Measurements from ENCODE around the gene MT4.

MT4 gene

DNA sequence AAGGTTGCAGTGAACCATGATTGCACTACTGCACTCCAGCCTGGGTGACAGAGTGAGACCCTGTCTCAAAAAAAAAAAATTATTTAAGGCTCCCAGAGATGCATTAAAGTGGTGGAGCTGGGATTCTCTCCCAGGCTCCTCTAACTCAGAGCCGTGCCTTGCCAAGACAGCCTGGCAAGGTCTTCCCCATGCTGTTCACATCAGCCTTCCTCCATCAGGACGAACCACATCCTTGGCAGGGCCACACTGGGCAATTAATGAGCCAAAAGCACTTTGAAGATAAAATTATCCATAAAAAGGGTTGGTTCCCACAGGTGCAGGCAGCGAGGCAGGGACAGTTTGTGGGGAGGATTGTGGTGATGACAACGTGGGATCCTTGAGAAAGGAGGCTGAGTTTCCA lies 25.2 kb upstream of the MT4 start:
- H3K4me1 ChIP-seq (ENCODE audit: control insufficient read depth, insufficient read depth, low read length): no peaks in the 10 kb centered on the region
- no peak overlapping the region for H3K27ac ChIP-seq (ENCODE audit: low read depth, low read length)
- H3K4me3 ChIP-seq (ENCODE audit: low read depth, low read length): no peak overlapping the region
- no peaks in the 10 kb centered on the region for H3K9me3 ChIP-seq (ENCODE audit: control insufficient read depth, insufficient read depth, low read length)
- no peaks in the 10 kb centered on the region for H3K36me3 ChIP-seq (ENCODE audit: control insufficient read depth, insufficient read depth, low read length)
- no peaks in the 10 kb centered on the region for H3K27me3 ChIP-seq (ENCODE audit: control insufficient read depth, insufficient read depth, low read length)
- no peak overlapping the region for H3K9ac ChIP-seq (ENCODE audit: low read depth, low read length)

DNA sequence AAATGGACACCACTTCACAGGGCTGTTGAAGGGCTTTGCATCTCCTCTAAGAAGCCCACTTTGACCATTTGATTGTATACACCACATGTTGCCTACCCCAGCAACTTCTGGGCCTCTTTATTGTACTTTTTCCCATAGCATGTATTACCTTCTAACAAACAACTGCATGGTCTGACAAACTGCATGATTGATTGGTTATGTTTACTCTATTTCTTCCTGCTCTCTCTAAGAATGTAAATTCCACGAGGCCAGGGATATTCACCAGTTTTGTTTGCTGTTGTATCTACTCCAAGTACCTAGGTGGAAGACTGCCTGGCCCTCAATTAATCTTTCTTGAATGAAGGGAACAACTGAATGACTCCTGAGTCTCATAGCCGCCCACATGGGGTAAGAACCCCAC lies 22.8 kb upstream of the MT4 start:
- no peak overlapping the region for H3K4me3 ChIP-seq (ENCODE audit: low read depth, low read length)
- no peaks in the 10 kb centered on the region for H3K9me3 ChIP-seq (ENCODE audit: control insufficient read depth, insufficient read depth, low read length)
- no peak overlapping the region for H3K27ac ChIP-seq (ENCODE audit: low read depth, low read length)

DNA sequence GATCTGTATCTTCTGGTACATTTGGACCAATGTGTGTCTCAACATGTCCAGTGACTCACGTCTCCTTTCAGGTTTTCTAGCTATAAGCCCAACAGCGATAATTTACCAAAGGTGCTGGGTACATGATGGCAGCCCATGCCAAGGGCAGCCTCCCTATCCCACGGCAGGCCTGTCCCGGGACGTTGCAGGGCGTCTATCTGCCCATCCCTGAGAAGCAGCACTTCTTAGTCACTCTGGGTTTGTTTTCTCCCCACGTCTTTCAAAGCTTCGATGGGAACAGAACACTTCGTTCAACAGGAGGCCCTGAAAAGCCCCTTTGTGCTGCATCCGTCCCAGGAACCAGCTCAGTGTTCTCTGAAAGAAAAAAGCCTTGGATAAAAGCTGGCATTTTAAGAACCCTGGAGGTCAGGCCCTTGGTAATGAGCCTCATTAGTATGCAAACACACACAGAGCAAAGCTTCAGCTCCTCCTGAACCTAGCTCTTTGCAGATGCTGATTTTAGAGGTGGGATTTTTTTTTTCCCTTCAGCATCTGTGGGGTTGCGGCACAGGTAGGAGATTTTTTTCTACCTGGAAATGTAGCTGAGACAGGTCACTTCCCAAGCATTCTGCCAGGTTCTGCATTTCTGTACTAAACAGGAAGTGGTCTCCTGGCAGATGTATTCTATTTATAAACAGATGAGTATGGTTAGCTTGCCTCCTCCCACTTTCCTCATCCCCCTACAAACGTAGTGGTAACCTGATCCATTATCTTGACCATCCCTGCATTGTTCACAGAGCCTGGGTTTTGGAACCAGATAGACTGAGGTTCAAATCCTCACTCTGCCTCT lies 17.5 kb upstream of the MT4 start:
- Histone ChIP-seq H3K9ac (ENCODE audit: low read depth, low read length) (peak overlapping the region; percentile 25), H3K4me1 (ENCODE audit: control insufficient read depth, insufficient read depth, low read length) (peaks cover 23% of the 10 kb centered on the region)

More for the DNA sequence above, 22.8 kb upstream of the MT4 start:
- Histone ChIP-seq H3K36me3 (ENCODE audit: control insufficient read depth, insufficient read depth, low read length) (no peaks in the 10 kb centered on the region), H3K4me1 (ENCODE audit: control insufficient read depth, insufficient read depth, low read length) (peaks cover 5% of the 10 kb centered on the region), H3K27me3 (ENCODE audit: control insufficient read depth, insufficient read depth, low read length) (no peaks in the 10 kb centered on the region), H3K9ac (ENCODE audit: low read depth, low read length) (no peak overlapping the region)

GRCh38 chr16:56547949-56548567 lies 16.8 kb upstream of the MT4 start:
- no peaks in the 10 kb centered on the region for H3K27me3 ChIP-seq (ENCODE audit: control insufficient read depth, insufficient read depth, low read length)
- peak overlapping the region; percentile 27; the same call in 1 of the 2 replicates for H3K4me3 ChIP-seq (ENCODE audit: low read depth, low read length)
- H3K36me3 ChIP-seq (ENCODE audit: control insufficient read depth, insufficient read depth, low read length): no peaks in the 10 kb centered on the region
- H3K4me1 ChIP-seq (ENCODE audit: control insufficient read depth, insufficient read depth, low read length): peaks cover 23% of the 10 kb centered on the region
- no peak overlapping the region for H3K9ac ChIP-seq (ENCODE audit: low read depth, low read length)
- peak overlapping the region; percentile 98 for H3K27ac ChIP-seq (ENCODE audit: low read depth, low read length)
- H3K9me3 ChIP-seq (ENCODE audit: control insufficient read depth, insufficient read depth, low read length): no peaks in the 10 kb centered on the region

More for the DNA sequence above, 17.5 kb upstream of the MT4 start:
- Histone ChIP-seq H3K4me3 (ENCODE audit: low read depth, low read length) (peak overlapping the region; percentile 27), H3K9me3 (ENCODE audit: control insufficient read depth, insufficient read depth, low read length) (no peaks in the 10 kb centered on the region), H3K27me3 (ENCODE audit: control insufficient read depth, insufficient read depth, low read length) (no peaks in the 10 kb centered on the region), H3K36me3 (ENCODE audit: control insufficient read depth, insufficient read depth, low read length) (no peaks in the 10 kb centered on the region), H3K27ac (ENCODE audit: low read depth, low read length) (peak overlapping the region; percentile 98)

- Histone ChIP-seq H3K9me3 (ENCODE audit: control insufficient read depth, insufficient read depth, low read length) (no peaks in the 10 kb centered on the region), H3K9ac (ENCODE audit: low read depth, low read length) (no peak overlapping the region), H3K27ac (ENCODE audit: low read depth, low read length) (no peak overlapping the region), H3K36me3 (ENCODE audit: control insufficient read depth, insufficient read depth, low read length) (no peaks in the 10 kb centered on the region), H3K27me3 (ENCODE audit: control insufficient read depth, insufficient read depth, low read length) (no peaks in the 10 kb centered on the region), H3K4me3 (ENCODE audit: low read depth, low read length) (no peak overlapping the region), H3K4me1 (ENCODE audit: control insufficient read depth, insufficient read depth, low read length) (peaks cover 23% of the 10 kb centered on the region)
These were observed 15.7 kb upstream of the MT4 start for GRCh38 chr16:56549161-56549560.

- no peak overlapping the region for H3K27ac ChIP-seq (ENCODE audit: low read depth, low read length)
- no peaks in the 10 kb centered on the region for H3K36me3 ChIP-seq (ENCODE audit: control insufficient read depth, insufficient read depth, low read length)
- H3K4me3 ChIP-seq (ENCODE audit: low read depth, low read length): no peak overlapping the region
- no peaks in the 10 kb centered on the region for H3K9me3 ChIP-seq (ENCODE audit: control insufficient read depth, insufficient read depth, low read length)
- peaks cover 23% of the 10 kb centered on the region for H3K4me1 ChIP-seq (ENCODE audit: control insufficient read depth, insufficient read depth, low read length)
- no peak overlapping the region for H3K9ac ChIP-seq (ENCODE audit: low read depth, low read length)
- no peaks in the 10 kb centered on the region for H3K27me3 ChIP-seq (ENCODE audit: control insufficient read depth, insufficient read depth, low read length)
These were observed 15.0 kb upstream of the MT4 start for GRCh38 chr16:56549744-56550385.

DNA sequence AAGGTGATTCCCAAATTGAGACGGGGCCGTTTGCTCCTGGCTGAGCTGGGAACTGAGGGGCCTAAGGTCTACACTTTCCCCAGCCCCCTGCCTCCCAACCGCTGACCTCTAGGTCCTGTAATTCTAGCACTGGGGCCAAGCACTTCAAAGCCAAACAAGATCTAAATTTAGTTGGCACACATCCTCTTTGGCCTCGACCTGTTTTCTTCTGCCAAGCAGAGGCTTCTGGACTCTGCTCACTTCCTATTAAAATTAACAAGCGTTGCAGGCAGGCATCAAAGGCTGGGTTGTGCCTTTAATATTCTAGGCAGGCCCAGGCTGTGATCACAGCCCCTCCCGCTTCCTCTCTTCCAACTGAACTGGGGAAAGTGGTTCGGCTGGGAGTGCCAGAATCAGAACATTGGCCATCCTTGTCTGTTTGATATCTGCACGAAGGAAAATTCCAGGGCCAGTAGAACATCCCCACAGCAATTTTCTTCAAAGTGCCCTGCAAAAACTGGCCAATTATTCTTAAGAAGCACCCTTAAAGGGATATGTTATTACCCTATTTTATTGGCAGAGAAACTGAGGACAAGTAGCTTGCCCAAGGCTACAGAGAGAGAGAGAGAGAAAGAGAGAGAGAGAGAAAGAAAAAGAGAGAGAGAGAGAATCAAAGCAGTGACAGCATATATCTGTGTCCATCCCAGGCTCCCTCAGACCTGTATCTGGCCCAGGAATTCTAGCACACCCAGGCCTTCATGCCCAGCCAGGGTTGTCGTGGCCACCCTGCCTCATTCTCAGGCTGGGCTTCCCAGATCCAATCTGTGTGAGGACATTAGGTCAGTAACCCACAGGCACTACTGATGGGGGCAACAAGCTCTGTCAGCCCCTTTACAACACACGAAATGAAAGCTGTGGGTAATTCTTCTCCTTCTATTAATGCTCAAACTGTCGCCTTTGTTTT lies 12.8 kb upstream of the MT4 start:
- Histone ChIP-seq H3K27me3 (ENCODE audit: control insufficient read depth, insufficient read depth, low read length) (no peaks in the 10 kb centered on the region), H3K27ac (ENCODE audit: low read depth, low read length) (no peak overlapping the region), H3K9ac (ENCODE audit: low read depth, low read length) (no peak overlapping the region), H3K4me1 (ENCODE audit: control insufficient read depth, insufficient read depth, low read length) (peaks cover 17% of the 10 kb centered on the region), H3K36me3 (ENCODE audit: control insufficient read depth, insufficient read depth, low read length) (no peaks in the 10 kb centered on the region), H3K9me3 (ENCODE audit: control insufficient read depth, insufficient read depth, low read length) (no peaks in the 10 kb centered on the region), H3K4me3 (ENCODE audit: low read depth, low read length) (no peak overlapping the region)

GRCh38 chr16:56554441-56554840 lies 10.4 kb upstream of the MT4 start:
- H3K27ac ChIP-seq (ENCODE audit: low read depth, low read length): no peak overlapping the region
- H3K27me3 ChIP-seq (ENCODE audit: control insufficient read depth, insufficient read depth, low read length): no peaks in the 10 kb centered on the region
- no peak overlapping the region for H3K9ac ChIP-seq (ENCODE audit: low read depth, low read length)
- H3K4me1 ChIP-seq (ENCODE audit: control insufficient read depth, insufficient read depth, low read length): no peaks in the 10 kb centered on the region
- H3K4me3 ChIP-seq (ENCODE audit: low read depth, low read length): no peak overlapping the region
- H3K9me3 ChIP-seq (ENCODE audit: control insufficient read depth, insufficient read depth, low read length): no peaks in the 10 kb centered on the region
- H3K36me3 ChIP-seq (ENCODE audit: control insufficient read depth, insufficient read depth, low read length): no peaks in the 10 kb centered on the region

DNA sequence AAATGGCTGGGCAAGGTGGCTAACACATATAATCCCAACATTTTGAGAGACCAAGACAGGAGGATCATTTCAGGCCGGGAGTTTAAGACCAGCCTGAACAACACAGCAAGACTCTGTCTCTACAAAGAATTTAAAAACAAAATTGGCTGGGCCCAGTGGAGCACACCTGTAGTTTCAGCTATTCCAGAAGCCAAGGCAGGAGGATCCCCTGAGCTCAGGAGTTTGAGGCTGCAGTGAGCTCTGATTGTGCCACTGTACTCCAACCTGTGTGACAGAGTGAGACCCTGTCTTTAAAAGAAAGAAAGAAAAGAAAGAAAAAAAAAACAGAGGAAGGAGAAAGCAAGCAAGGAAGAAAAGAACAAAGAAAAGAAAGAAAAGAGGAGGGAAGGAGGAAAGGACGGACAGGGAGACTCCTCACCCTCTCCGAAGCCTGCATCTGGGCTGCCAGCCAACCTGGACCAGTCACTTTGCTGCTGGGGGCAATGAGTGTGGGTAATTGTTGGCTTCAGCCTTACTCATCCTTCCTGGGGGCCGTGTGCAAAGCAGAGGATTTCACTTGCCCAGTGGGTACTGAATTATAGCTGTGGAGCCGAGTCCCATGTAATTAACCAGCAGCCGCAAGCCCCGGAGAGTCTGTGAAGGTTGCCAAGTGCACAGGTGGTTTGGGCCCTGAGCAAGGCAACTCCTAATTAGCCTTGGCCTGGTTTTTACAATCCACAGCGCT lies 6.7 kb upstream of the MT4 start:
- Histone ChIP-seq H3K9ac (ENCODE audit: low read depth, low read length) (no peak overlapping the region), H3K27ac (ENCODE audit: low read depth, low read length) (no peak overlapping the region), H3K27me3 (ENCODE audit: control insufficient read depth, insufficient read depth, low read length) (no peaks in the 10 kb centered on the region), H3K4me1 (ENCODE audit: control insufficient read depth, insufficient read depth, low read length) (no peaks in the 10 kb centered on the region), H3K4me3 (ENCODE audit: low read depth, low read length) (no peak overlapping the region), H3K9me3 (ENCODE audit: control insufficient read depth, insufficient read depth, low read length) (no peaks in the 10 kb centered on the region), H3K36me3 (ENCODE audit: control insufficient read depth, insufficient read depth, low read length) (no peaks in the 10 kb centered on the region)

GRCh38 chr16:56559109-56559508 lies 5.8 kb upstream of the MT4 start:
- Histone ChIP-seq H3K4me3 (ENCODE audit: low read depth, low read length) (no peak overlapping the region), H3K9ac (ENCODE audit: low read depth, low read length) (no peak overlapping the region), H3K27ac (ENCODE audit: low read depth, low read length) (no peak overlapping the region)

More at GRCh38 chr16:56559109-56559508, 5.8 kb upstream of the MT4 start:
- Histone ChIP-seq H3K27me3 (ENCODE audit: control insufficient read depth, insufficient read depth, low read length) (no peaks in the 10 kb centered on the region), H3K36me3 (ENCODE audit: control insufficient read depth, insufficient read depth, low read length) (no peaks in the 10 kb centered on the region), H3K9me3 (ENCODE audit: control insufficient read depth, insufficient read depth, low read length) (no peaks in the 10 kb centered on the region), H3K4me1 (ENCODE audit: control insufficient read depth, insufficient read depth, low read length) (no peaks in the 10 kb centered on the region)
